Vagina (tissue), 2 donors: ENCODE measurements around the gene PARS2.

Experiments
- CTCF ChIP-seq, 3 experiments: fragments of 450-650 bp in 2 of 3; fragments of 200-600 bp in 1 of 3; sonication (generic) in 1 of 3; IDR thresholded peaks; one replicate each; pipeline ENCODE4 v1.5.1; 2017 to 2019; ENCODE audit warnings: antibody characterized with exemption in 3 of 3, mild to moderate bottlenecking in 2 of 3, moderate library complexity in 2 of 3
- POLR2A ChIP-seq, 2 donors: fragments of 450-650 bp; IDR thresholded peaks; one replicate each; pipeline ENCODE4 v1.6.1; 2017; ENCODE audit warnings: antibody characterized with exemption in 2 of 2, mild to moderate bottlenecking in 2 of 2, moderate library complexity in 2 of 2

GRCh38 chr1:54798206-54798605, 33.9 kb upstream of the PARS2 start:
- TF ChIP-seq CTCF (IDR thresholded peaks at IDR 0.05) (no peak), POLR2A (IDR thresholded peaks at IDR 0.05) (no peak)
